Smooth muscle cell of the brain vasculature (primary cell): ENCODE data around the gene HPCA.
"Not testable (repeated sequence)": the region's sequence is repeated elsewhere in the genome, so short reads cannot be mapped to it uniquely, and the experiment has no call there.

Experiments used
- DNase-seq: peaks from one replicate; pipeline ENCODE4 v3.0.0-alpha.2; 2012; ENCODE audit warnings: low read depth, low spot score

The HPCA gene

DNA sequence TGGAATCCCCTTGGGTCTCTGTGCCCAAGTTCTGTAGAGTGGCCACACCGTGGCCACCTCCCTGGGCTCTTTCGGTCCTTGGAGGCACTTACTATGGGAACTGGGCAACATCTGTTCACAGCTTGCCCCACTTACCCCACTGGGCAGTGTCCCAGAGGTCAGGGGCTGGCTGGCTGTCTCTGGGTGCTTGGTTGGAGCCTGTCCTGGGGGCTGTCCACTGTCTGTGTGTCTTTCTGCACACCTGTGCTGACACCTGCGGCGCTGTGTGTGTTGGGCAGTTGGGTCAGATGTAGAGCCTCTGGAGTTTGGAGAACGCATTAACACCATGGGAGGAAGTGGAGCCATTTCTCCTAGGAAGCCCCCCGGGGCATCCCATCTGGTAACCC is 16.2 kb downstream of the HPCA start:
- DNase-seq, result no peak

DNA sequence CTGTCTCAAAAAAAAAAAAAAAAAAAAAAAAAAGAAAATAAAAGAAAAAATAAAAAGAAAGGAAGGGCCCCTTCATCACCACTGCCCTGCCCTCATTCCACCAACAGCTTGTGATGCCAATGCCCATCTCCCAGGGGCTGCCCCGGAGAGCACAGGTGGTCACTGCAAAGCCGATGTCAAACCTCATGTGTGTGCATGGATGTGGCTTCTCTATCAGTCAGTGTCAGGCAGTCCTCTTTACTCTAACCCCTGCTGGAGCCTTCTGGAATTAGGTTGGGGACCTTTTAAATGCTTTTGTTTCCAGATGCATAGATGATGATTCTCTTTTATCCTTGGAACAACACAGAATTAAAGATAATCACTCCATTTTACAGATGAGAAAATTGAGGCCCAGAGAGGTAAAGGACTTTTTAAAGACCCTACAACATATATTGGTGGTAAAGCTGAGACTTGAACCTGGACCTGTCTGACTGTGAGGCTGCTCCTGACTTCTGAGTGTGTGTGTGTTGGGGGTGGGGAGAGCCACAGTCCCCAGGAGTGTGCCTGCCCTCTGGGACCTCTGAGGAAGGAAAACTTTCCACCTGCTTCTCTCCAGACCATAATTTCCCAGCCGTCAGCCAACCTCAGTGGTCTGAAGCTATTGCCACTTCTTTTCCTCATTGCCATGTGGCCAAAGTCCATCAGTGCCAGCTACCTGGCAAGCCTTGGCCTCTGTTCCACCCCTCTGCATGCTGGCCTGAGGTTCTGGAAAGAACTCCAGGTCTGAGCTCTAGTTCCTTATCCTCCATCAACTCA is 17.9 kb downstream of the HPCA start:
- no peak for DNase-seq

DNA sequence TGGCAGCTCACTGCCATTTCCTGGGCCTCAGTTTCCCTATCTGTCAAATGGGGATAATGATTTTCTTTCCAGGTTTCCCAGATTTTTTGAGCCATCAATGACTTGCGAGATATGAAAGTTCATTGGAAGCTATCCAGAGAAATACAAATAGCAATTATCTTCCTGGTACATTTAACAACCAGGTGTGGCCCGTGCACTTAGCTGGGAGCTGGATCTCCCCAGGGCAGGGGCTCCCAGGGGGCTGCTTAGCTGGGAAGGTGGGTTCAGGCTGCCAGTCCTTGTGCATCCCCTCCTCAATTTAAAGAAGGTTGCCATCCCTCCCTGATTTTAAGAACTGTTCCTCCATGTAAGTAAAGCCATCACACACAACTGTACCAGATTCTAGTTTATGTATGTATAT is 18.5 kb downstream of the HPCA start:
- DNase-seq, result no peak

DNA sequence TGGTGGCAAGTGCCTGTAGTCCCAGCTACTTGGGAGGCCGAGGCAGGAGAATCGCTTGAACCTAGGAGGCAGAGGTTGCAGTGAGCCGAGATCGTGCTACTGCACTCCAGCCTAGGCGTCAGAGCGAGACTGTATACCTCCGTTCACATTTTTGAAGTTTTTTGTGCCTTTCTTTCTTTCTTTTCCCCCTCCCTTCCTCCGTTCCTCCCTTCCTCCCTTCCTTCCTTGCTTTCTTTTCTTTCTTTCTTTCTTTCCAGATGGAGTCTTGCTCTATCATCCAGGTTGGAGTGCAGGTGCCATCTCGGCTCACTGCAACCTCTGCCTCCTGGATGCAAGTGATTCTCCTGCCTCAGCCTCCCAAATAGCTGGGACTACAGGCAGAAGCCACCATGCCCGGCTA is 19.3 kb downstream of the HPCA start:
- not testable (repeated sequence) for DNase-seq

DNA sequence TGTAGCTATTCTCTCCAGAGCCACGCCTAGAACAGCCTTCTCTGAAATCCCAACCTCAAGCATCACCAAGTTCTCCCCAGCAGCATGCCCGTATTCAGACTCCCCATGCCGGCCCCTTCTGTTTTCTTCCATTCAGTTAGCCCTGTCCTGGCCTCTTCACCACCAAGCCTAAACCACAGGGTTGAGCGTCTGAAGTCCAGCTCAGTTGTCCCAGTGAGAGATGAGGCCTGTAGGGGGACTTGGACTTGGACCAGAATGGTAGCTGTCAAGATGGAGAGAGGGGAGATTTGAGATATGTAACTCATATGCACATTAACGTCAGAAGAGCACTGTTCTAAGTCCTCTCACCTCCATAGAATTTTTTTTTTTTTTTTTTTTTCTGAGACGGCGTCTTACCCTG is 20.4 kb downstream of the HPCA start:
- no peak for DNase-seq

DNA sequence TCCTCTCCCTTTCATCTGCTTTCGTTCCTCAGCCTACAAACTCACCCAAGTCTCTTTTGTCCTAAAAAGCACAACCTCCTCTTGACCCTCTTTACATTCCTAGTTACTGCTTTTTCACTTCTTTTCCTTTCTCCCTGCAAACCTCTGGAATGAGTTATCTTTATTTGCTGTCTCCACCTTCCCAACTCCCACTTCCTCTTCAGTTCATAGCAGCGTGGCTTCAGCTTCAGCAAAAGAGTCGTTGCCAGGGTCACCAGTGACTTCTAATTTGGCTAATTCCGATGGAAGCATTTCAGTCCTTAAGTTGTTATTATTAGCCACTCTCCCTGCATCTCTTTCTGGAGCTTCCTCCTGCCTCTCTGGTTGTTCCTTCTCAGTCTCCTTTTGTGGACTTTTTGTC is 21.1 kb downstream of the HPCA start:
- no peak for DNase-seq

DNA sequence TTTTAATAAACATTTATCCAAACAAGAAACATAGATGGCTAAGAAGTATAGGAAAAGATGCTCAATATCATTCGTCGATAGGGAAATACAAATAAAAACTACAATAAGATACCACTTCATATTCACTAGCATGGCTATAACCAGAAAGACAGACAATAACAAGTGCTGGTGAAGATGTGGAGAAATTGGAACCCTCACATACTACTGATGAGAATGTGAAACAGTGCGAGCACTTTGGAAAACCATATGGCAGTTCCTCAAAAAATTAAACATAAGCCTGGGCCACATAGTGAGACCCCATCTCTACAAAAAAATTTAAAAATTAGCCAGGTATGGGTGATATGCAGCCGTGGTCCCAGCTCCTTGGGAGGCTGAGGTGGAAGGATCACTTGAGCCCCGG is 24.0 kb downstream of the HPCA start:
- no peak for DNase-seq

DNA sequence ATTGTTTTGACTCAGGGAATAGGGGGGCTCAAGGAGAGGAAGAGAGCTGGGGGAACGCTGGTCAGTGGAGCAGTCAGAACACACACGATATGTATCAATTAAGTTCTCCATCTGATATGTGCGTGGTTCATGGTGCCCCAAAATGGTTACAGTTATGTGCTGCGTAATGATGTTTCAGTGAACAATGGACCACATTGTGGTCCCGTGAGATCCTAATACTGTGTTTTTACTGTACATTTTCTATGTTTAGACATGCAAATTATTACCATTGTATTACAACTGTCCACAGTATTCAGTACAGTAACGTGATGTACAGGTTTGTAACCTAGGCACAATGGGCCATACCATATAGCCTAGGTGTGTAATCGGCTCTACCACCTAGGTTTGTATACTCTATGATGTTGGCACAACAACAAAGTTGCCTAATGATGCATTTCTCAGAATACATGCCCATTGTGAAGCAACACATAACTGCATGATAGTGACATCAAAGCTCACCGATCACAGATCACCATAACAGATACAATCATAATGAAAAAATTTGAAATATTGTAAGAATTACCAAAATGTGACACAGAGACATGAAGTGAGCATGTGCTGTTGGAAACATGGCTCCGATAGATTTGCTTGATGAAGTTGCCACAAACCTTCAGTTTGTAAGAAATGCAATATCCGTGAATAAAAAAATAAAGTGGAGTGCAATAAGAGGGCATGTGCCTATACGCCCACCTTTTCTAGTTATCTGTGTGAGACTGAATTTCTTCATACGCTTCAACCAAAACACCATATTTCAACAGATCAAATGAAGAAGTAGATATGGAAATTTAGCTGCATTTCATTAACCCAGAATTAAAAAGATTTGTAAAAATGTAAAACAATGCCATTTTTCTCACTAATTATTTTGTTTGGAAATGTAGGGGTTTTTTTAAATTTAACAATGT is 29.7 kb downstream of the HPCA start:
- DNase-seq, result no peak

DNA sequence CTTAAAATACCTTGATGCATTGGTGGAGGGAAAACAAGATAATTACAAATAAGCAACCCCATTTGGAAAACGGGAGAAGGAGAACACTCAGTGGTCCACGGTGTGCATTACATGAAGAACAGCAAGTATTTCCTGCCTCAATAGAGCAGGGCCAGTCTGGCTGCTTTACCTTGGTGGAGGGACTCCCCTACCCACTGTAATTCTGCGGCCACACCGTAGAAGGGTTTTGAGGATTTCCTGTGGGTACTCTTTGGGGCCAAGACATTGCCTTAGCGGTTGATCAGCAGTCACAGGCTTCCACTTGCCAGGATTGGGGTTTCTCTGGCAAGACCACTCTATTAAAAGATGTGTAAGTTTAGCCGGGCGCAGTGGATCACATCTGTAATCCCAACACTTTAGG is 31.2 kb downstream of the HPCA start:
- DNase-seq, result no peak

DNA sequence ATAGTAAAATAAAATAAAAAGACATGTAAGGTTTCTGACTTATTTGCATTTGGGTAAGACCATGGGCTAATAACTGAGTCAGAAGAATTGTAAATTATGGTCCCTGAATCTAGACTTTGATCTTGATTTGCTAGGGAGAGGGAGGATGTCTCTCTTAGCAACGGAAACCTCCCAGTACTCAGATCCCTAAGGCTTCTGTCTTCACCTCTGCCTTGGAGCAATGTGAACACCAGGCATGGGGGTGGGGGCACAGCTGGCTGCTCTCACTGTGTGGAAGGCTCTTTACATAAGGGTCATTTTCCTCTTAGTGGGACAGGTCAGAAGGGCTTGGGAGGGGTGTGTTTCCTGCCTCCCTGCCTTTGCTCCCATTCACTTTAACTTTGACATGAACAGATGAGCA is 31.9 kb downstream of the HPCA start:
- DNase-seq, result no peak

DNA sequence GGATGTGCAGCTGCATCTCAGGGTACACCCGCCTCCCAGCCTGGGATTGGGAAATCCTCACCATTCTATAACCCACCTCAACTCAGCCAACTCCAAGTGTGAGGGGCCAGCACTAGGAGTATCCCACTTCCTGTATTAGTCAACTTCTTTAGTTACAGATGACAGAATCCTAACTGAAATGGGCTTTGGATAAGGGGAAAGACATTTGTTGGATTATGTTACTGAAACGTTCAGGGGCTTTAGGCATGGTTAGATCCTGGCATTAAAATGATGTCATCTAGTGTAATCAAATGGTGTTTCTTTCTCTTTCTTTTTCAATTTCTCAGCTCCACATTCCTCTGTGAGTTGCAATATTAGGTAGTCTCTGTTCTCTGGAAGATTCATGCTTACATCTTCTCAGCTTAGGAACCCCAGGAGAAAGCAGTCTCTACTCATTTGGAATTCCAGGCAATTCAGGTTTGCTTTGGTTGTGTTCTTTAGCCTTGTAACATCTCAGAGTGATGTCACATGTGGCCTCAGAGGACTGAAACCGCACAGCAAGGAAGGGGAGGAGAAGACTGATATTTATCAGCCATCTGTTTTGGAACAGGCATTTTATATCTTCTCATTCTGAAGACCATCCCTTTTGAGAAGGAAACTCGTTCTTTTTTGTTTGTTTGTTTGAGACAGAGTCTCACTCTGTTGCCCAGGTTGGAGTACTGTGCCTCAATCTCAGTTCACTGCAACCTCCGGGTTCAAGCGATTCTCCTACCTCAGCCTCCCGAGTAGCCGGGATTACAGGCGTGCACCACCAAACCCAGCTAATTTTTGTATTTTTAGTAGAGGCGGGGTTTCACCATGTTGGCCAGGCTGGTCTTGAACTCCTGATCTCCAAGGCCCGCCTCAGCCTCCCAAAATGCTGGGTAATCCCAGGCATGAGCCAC is 33.8 kb downstream of the HPCA start:
- DNase-seq, result no peak

DNA sequence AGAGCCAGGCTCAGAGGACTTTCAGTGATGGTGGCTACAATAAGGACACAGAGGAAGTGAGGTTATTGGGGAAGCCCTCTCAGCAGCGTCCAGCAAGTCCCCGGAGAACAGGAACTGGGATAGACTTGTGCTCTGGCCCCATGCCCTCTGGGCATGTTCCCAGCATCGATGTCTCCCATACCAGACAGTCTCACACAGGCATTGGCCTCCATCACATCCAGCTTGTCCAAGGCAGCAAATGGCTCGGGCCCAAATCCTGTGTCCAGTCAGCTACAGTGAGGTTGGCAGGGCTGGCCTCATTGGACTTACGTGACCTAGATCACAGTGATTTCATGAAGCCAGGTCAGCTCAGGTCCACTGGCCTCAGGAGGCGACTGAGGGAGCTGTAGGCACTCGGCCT is 34.5 kb downstream of the HPCA start:
- DNase-seq, result no peak

DNA sequence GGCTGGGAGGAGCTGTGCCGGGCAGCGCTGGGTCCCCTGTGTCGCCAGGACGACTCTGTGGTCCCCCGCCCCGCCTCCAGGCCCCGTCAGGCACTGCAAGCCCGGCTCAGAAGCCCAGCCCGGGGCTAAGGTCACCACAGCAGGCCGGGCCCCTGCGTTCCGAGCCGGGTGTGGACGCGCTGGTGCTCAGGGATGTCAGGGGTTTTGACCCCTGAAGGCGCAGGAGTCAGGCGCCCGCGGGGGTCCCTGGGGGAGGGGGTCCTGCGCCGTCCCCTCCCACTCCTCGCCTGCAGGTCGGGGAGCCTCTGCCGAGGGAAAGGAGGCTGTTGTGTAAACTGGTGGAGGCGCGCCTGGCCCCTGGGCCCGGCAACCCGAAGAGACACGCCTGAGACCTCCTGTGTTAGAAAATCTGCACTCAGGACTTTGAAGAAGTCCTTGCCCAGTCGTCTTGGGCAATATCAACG is 38.6 kb downstream of the HPCA start:
- no peak for DNase-seq

DNA sequence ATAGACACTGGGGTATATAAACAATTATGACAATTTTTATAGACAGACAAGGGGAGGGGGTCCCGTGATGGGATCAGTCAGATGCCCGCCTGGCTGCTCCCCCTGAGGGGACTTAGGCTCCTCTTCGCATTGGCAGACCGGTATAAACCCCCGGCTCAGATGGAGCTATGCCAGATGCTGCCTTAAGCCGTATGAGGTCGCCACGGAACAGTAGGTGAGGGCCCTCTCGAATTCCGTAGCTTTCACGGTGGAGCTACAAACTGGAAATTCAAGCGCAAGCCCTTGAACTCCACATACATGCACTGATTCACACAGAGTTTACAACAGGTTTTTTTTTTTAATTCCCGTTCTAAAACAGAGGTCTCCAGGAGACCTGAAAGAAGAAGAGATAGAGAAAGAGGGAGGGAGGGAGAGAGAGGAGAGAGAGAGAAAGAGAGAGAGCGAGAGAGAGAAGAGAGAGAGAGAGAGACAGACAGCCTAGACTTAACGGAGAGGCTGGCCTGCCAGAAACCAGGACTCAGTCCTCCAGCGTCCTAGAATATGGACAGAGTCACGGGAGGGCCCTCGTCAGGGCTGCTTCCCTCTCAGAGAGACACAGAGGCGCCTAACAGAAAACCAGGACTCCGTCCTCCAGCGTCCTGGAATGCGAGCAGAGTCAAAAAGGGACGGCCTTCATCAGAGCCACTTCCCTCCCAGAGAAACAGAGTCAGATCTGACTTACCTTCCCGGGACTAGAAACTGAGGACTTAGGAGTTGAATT is 39.3 kb downstream of the HPCA start:
- DNase-seq, result no peak

DNA sequence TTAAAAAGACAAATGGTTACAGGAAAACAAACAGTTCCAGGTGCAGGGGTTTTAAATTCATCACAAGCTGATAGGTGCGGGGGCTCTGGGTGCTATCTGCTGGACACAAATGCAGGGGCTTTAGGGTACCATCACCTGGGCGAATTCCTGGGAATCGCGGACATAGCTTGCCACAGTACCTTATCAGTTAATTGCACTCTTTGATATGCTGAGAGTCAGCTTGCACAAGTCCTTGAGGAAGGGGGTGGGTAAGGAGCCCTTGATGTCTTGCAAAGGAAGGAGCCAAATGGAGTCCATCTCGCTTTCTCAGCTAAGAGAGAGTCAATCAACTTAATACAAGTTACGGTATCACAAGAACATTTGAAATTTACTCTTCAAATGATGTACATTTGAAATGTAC is 40.3 kb downstream of the HPCA start:
- no peak for DNase-seq

DNA sequence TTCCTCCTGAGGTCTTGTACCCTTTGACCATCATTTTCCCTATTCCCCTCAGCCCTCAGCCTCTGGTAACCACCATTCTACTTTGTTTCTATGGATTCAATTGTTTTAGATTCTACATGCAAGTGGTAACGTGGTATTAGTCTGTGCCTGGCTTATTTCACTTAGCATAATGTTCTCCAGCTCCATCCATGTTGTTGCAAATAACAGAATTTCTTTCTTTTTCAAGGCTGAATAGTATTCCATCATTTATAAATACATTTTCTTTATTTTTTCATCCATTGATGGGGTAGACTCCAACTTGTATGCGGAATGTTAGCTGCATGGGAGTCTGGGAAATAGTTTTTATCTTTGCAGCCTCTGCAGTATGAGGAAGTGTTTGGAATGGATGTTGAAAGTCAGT is 41.1 kb downstream of the HPCA start:
- DNase-seq, result no peak

DNA sequence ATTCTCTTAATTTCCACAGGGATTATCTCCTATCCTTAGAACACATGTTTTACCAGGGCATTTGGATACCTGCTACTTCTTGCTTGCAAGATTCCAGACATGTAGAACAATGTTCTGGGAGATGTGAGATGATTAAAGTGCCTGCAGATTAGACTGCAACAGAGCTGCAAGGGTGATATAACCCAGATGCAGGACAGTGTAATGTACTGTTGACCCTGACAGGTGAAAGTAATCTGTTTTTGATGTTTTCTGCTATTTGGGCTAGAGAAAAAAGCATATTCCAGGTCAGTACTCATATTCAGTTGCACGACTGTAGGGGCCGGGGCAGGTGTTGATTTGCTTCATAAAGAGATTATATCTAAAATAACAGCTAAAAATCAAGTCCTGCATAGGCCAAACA is 42.0 kb downstream of the HPCA start:
- DNase-seq, result no peak

DNA sequence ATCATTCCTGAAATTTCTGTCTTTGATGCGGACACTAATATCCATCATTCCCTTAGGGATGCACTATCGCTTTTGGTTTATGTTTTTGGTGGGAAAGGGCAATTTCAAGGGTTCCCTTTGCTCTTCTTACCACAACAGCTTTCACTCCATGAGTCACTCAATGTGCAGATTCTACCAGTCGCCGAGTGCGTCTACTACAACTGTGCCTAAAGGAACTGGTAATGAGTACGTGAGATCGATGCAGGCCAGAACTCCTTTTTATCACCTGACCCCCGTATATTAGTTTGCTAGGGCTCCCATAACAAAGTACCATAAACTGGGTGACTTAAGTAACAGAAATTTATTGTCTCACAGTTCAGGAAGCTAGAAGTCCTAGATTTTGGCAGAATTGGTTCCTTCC is 42.4 kb downstream of the HPCA start:
- DNase-seq, result no peak

DNA sequence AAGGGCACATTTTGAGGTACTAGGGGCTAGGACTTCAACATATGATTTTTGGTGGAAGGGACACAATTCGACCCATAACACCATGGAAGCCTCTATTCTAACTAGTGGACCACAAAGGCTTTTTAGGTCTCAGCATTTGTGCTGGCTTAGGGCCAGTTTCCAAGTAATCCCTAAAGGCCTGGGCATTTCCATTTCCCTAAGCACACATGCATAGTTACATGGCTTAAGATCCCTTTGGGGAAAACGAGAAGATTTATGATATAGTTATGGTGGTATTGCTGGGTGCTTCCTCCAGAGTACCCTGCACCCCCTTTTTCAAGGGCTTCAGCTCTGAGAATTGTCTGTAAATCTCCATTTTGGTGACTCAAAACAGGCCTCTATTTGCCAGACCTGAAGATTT is 43.1 kb downstream of the HPCA start:
- DNase-seq, result no peak

DNA sequence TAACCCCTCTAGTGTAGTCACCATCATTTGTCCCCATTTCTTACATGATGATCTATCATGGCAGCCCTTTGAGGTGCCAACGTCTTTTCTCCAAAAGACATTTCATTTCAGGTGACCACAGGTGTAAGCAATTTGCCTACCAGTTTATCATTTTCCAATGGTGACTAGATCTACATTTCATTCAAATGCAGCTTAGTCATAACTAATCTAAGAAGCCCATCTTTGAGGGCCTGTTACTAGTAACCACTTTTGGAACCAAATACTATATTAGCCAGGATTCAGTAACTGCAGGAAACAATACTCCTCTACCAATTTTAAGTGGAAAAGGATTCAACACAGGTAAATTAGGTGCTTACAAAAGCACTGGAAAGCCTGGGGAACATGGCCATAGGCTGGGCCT is 45.5 kb downstream of the HPCA start:
- no peak for DNase-seq

DNA sequence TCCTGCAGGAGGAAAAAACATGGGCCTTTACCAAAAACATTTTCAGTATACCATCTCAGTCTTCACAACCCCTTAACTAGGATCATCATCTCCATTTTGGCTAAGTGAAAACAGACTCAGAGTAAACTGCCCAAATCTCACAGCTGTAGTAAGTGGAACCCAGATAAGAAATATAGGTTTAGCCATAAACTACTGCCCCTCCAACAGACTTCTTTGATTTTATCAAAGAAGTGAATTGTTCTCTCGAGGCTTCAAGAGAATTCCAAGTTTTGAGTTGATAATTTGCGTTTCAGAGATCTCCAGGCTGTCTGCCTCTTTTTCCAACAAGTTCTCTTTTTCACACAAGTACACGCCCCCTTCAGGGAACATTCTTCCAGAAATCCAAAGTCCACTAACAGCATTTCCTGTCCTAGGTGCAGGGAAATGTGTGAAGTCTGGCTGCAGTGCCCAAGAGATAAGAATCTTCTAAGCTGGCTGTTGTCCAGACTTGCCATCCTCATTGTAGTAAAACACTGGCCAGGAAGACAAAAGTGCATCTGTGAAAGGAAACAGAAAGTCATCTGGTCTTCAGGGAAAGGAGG is 47.5 kb downstream of the HPCA start:
- no peak for DNase-seq
